Measurements from ENCODE around the gene CYP26A1.

CYP26A1 gene

DNA sequence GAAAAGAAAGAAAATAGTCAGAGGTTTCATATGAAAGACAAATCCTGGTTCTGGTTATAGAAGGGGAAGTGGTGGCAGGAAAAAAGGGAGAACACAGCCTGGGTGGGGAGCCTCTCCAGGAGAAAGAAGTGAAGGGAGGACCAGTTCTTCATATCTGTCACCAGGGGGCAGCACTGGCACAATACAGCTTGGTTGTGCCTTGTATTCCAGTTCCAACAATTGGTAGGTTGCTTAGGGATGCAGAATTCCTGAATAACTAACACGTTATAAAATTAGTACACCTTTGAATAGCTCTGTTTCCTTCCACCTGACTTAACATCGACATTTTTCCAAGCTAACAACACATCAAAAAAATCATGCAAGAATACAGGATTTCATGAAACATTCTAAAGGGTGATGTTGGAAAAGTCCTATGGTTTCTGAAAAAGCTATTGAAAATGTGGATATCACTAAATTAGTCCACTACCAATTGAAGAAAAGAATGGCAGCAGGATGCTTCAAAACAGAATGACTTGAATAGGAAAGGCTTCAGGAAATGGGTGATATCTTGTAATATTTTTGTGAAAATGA is 52.9 kb downstream of the CYP26A1 start:
- DNase-seq: no peak
